A549 (cell line): ENCODE data around the gene TGFBR1. TPM values are rescaled to one million over a fixed set of nuclear protein-coding genes. Genes with fewer than 3 reads are reported as not detected.

ENCODE experiments used
- ATAC-seq, 2 experiments: fragments of 200-7000 bp in 1 of 2; fragments of >200 bp in 1 of 2; cut with Nextera tagmentation in 1 of 2; cut with Tn5 transposase in 1 of 2; 3 replicates each; pipeline versions ENCODE4 v1.8.0 to v1.9.1; 2018 to 2020; ENCODE audit warnings: mild to moderate bottlenecking in 1 of 2, moderate library complexity in 1 of 2
- CTCF ChIA-PET: fragments of 300-600 bp; sonication (Branson Sonifier 250); formaldehyde crosslinking; extraction: SDS; loops from one replicate; lab custom pipeline; 2021; ENCODE audit warnings: antibody characterized with exemption, inconsistent platforms; lab: Yijun Ruan, JAX
- POLR2A ChIA-PET: fragments of 350-600 bp; formaldehyde crosslinking; extraction: SDS; loops from one replicate; lab custom pipeline; 2021; ENCODE audit warnings: antibody characterized with exemption, inconsistent platforms; lab: Yijun Ruan, JAX
- DNase-seq, 2 experiments: peaks; one replicate each; pipeline versions ENCODE4 v3.0.0 to v3.0.0-alpha.2; 2011 to 2016; ENCODE audit warnings: low read depth in 1 of 2, low spot score in 1 of 2
- FAIRE-seq: peaks from 2 replicates; lab custom pipeline; 2011; peaks lifted over from hg19 to GRCh38; lab: Jason Lieb, UNC
- H3K27ac ChIP-seq, 2 experiments: fragments of >200 bp; sonication (Bioruptor Twin); formaldehyde crosslinking; 3 replicates each; pipeline ENCODE4 v1.5.1; 2016 to 2017
- H3K4me1 ChIP-seq: fragments of >200 bp; sonication (Bioruptor Twin); formaldehyde crosslinking; 3 replicates; pipeline ENCODE4 v1.6.1; 2016
- H3K4me2 ChIP-seq: fragments of >200 bp; sonication (Bioruptor Twin); formaldehyde crosslinking; 3 replicates; pipeline ENCODE4 v1.6.1; 2016
- H3K4me3 ChIP-seq: fragments of >200 bp; sonication (Bioruptor Twin); formaldehyde crosslinking; 3 replicates; pipeline ENCODE4 v1.5.1; 2016
- H3K9me3 ChIP-seq: fragments of >200 bp; sonication (Bioruptor Twin); formaldehyde crosslinking; 3 replicates; pipeline ENCODE4 v1.6.1; 2016
- EP300 ChIP-seq, 2 experiments: fragments of >200 bp; sonication (Bioruptor Twin); formaldehyde crosslinking; IDR thresholded peaks; 2 replicates in 1 of 2; 3 replicates in 1 of 2; pipeline ENCODE4 v1.6.1; 2016 to 2017
- ESRRA ChIP-seq: fragments of 150-350 bp; IDR thresholded peaks from 2 replicates; pipeline ENCODE4 v1.6.1; 2014; ENCODE audit warnings: mild to moderate bottlenecking, low read length, borderline replicate concordance
- FOSL2 ChIP-seq, 2 experiments: fragments of 450-650 bp in 1 of 2; fragments of >200 bp in 1 of 2; sonication (Bioruptor Twin) in 1 of 2; formaldehyde crosslinking; IDR thresholded peaks; 2 replicates each; pipeline versions ENCODE4 v1.5.0 to v1.6.1; 2016 to 2020; ENCODE audit warnings: mild to moderate bottlenecking in 1 of 2, moderate library complexity in 1 of 2
- HEYL ChIP-seq: fragments of 250-450 bp; sonication (Bioruptor Pico); IDR thresholded peaks from 2 replicates; pipeline ENCODE4 v1.8.0; 2021; ENCODE audit warnings: mild to moderate bottlenecking, moderate library complexity
- HOXA7 ChIP-seq: fragments of 250-450 bp; sonication (Bioruptor Pico); IDR thresholded peaks from 2 replicates; pipeline ENCODE4 v1.5.0; 2020; ENCODE audit warnings: mild to moderate bottlenecking, moderate library complexity
- HOXB5 ChIP-seq: fragments of 250-450 bp; sonication (Bioruptor Pico); IDR thresholded peaks from 2 replicates; pipeline ENCODE4 v1.5.0; 2020; ENCODE audit warnings: mild to moderate bottlenecking, moderate library complexity
- JUN ChIP-seq, 2 experiments: fragments of >200 bp; sonication (Bioruptor Twin); formaldehyde crosslinking; IDR thresholded peaks; 2 replicates in 1 of 2; 3 replicates in 1 of 2; pipeline ENCODE4 v1.6.1; 2016 to 2017
- MAFK ChIP-seq: fragments of 450-650 bp; IDR thresholded peaks from 2 replicates; pipeline ENCODE4 v1.6.1; 2014; ENCODE audit not compliant: partially characterized antibody
- MYC ChIP-seq: IDR thresholded peaks from 2 replicates; pipeline ENCODE4 v1.6.1; 2012; ENCODE audit warnings: mild to moderate bottlenecking, inconsistent platforms, low read length, improper control_type of control experiment, borderline replicate concordance
- PHF8 ChIP-seq: fragments of 200-600 bp; sonication (generic); IDR thresholded peaks from 2 replicates; pipeline ENCODE4 v1.6.1; 2016; ENCODE audit warnings: low read depth, mild to moderate bottlenecking, antibody characterized with exemption, moderate library complexity, borderline replicate concordance
- POLR2AphosphoS2 ChIP-seq: conservative IDR thresholded peaks from 2 replicates; pipeline ENCODE4 v1.6.1; 2012; ENCODE audit warnings: low read length, improper control_type of control experiment, inconsistent platforms
- RARB ChIP-seq: fragments of 250-450 bp; sonication (Bioruptor Pico); IDR thresholded peaks from 2 replicates; pipeline ENCODE4 v1.8.0; 2021; ENCODE audit warnings: mild to moderate bottlenecking, moderate library complexity
- RCOR1 ChIP-seq: fragments of 150-350 bp; IDR thresholded peaks from 2 replicates; pipeline ENCODE4 v1.6.1; 2014; ENCODE audit warnings: antibody characterized with exemption, low read length, low read depth
- TP53 ChIP-seq: fragments of 250-450 bp; sonication (Bioruptor Pico); IDR thresholded peaks from 2 replicates; pipeline ENCODE4 v1.5.0; 2021; ENCODE audit warnings: mild to moderate bottlenecking, moderate library complexity
- USF2 ChIP-seq: fragments of 450-650 bp; IDR thresholded peaks from 2 replicates; pipeline ENCODE4 v1.6.1; 2014; ENCODE audit warnings: antibody characterized with exemption
- WGBS: methylation state at CpG from one replicate; pipeline ENCODE4 v1.1.6; 2017; ENCODE audit errors: missing lambda C conversion rate; 5-methylcytosine and 5-hydroxymethylcytosine counted together
- polyA plus RNA-seq, 4 experiments: library from polyadenylated mRNA; depleted of rRNA in 3 of 4; stranded (reverse); fragments of >200 nt; fragmentation: RNase III in 1 of 4; extraction: RNeasy Plus Mini Kit Qiagen cat#74134 plus additional on column Dnase treatment in 1 of 4; gene quantifications; 2 replicates in 3 of 4; 3 replicates in 1 of 4; pipeline ENCODE4 v1.2.3, GENCODE V29; 2011 to 2017

TGFBR1 gene
- polyA plus RNA-seq, 2 of the 4 experiments (the other 2 are of a cell fraction), result 25.8 to 45.5 TPM

DNA sequence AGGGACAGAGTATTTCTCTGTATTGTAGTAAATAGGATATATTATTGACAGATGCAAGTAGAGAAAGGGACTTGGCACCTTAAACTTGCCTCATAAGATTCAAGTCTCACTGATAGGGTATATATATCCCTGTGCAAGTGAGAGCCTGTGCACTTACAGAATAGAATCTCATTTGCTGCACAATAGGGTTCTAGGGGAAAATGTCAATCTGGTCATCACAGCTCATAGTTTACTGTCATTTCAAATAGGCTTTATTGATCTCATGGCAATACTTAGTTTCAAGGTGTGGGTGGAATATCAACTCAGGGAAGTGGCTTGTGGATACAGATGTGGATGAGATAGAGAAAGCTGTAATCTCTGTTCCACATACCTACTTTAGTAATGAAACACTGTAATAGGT, 42.3 kb downstream of the TGFBR1 start:
- POLR2A ChIA-PET, result no interaction called here
- no peak overlapping the region for H3K4me3 ChIP-seq
- no peak for ATAC-seq
- no peaks in the 10 kb centered on the region for H3K4me1 ChIP-seq
- FAIRE-seq, result no peak
- no peak overlapping the region for H3K4me2 ChIP-seq
- no peak for DNase-seq
- TF ChIP-seq RARB (CRISPR knock-in tag), result no peak
- no peak for TF ChIP-seq USF2
- no peak for TF ChIP-seq ESRRA
- TF ChIP-seq MYC, result no peak
- TF ChIP-seq HOXA7 (CRISPR knock-in tag), result no peak
- CTCF ChIA-PET, result interaction anchor here (0.6 to 1.6 kb wide), 5 partner anchors 16 to 451 kb away, joined by 3 to 5 read pairs (median 4); no protein-coding TSS in a partner anchor
- no peak overlapping the region for H3K27ac ChIP-seq
- no peaks in the 10 kb centered on the region for H3K9me3 ChIP-seq

- DNase-seq, result no peak
- no peak for TF ChIP-seq PHF8
- no peak for TF ChIP-seq RARB (CRISPR knock-in tag)
- no peak for TF ChIP-seq FOSL2 (IDR thresholded peaks at IDR 0.05)
- no peak for TF ChIP-seq FOSL2 (CRISPR knock-in tag; IDR thresholded peaks at IDR 0.05)
- ChIA-PET CTCF (interaction anchor here (0.6 to 1.6 kb wide), 5 partner anchors 9 to 600 kb away, joined by 3 to 7 read pairs (median 3); no protein-coding TSS in a partner anchor), POLR2A (no interaction called here)
- no peak overlapping the region for H3K4me3 ChIP-seq
- no peak overlapping the region for H3K4me2 ChIP-seq
- no peaks in the 10 kb centered on the region for H3K4me1 ChIP-seq
- H3K27ac ChIP-seq, result no peak overlapping the region
- WGBS, result 83% methylated on average over 8 of the region's 8 CpGs
- no peak for FAIRE-seq
- no peak for ATAC-seq
- H3K9me3 ChIP-seq, result no peaks in the 10 kb centered on the region
Measured at GRCh38 chr9:99150451-99151171, 45.7 kb downstream of the TGFBR1 start.

GRCh38 chr9:99154356-99154755, 49.4 kb downstream of the TGFBR1 start:
- Histone ChIP-seq H3K9me3 (no peaks in the 10 kb centered on the region), H3K4me2 (no peak overlapping the region)
- CTCF ChIA-PET, result interaction anchor here (0.9 to 1.0 kb wide), 2 partner anchors 14 to 156 kb away, joined by 3 read pairs; no protein-coding TSS in a partner anchor

GRCh38 chr9:99155736-99156135, 50.8 kb downstream of the TGFBR1 start:
- Histone ChIP-seq H3K4me1 (peaks cover 7% of the 10 kb centered on the region; the same call in 1 of the 3 replicates), H3K4me3 (no peak overlapping the region), H3K4me2 (no peak overlapping the region), H3K27ac (no peak overlapping the region), H3K9me3 (no peaks in the 10 kb centered on the region)
- TF ChIP-seq EP300 (IDR thresholded peaks at IDR 0.05) (no peak), JUN (IDR thresholded peaks at IDR 0.05) (0 out of 5 replicates have a peak, but pooled peaks of 1 of the 2 experiments have one; percentile 30)
- ATAC-seq (no peak), FAIRE-seq (no peak), DNase-seq (no peak)
- 38% methylated on average over 2 of the region's 2 CpGs for WGBS
- POLR2A ChIA-PET, result no interaction called here
- CTCF ChIA-PET, result no interaction called here

More at GRCh38 chr9:99154356-99154755, 49.4 kb downstream of the TGFBR1 start:
- Histone ChIP-seq H3K4me1 (peaks cover 7% of the 10 kb centered on the region; the same call in 1 of the 3 replicates), H3K27ac (no peak overlapping the region), H3K4me3 (no peak overlapping the region)
- no peak for FAIRE-seq
- TF ChIP-seq HOXB5 (CRISPR knock-in tag) (no peak), TP53 (CRISPR knock-in tag) (no peak), RCOR1 (no peak), USF2 (no peak), HOXA7 (CRISPR knock-in tag) (no peak), EP300 (IDR thresholded peaks at IDR 0.05) (no peak), POLR2AphosphoS2 (no peak), MAFK (no peak), HEYL (CRISPR knock-in tag) (no peak)
- DNase-seq, result no peak
- ATAC-seq, result no peak
- POLR2A ChIA-PET, result no interaction called here
- 59% methylated on average over 3 of the region's 3 CpGs for WGBS
